ENCODE results near the gene LSMEM2. TPM values are rescaled to one million over a fixed set of nuclear protein-coding genes. Genes with fewer than 3 reads are reported as not detected.

Gene LSMEM2
- total RNA-seq, 1 donor = not detected

DNA sequence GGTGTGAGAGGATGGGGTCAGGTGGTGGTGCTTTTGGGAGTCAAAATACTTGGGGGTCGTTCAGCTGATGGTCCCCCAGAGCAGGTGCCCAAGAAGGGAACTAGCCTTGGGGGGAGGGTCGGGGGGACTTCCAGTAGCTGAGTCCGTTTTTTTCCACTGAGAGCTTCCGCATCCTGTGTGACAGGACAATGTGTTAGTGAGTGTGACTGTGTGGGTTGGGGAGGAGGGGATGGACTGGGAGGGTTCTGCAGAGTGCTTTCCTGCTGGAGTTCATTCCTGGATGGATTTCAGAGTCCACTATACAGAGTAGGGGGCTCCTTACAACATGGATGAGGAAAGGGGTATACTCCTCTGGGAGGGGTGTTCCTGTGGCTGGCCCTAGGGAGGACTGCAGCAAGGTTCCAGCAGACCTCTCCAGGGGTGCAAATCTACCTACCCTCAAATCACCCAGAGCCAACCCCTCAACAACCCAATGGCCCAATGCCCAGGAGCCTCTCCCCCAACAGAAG lies 44.3 kb downstream of the LSMEM2 start:
- TF ChIP-seq, protein P1, sequence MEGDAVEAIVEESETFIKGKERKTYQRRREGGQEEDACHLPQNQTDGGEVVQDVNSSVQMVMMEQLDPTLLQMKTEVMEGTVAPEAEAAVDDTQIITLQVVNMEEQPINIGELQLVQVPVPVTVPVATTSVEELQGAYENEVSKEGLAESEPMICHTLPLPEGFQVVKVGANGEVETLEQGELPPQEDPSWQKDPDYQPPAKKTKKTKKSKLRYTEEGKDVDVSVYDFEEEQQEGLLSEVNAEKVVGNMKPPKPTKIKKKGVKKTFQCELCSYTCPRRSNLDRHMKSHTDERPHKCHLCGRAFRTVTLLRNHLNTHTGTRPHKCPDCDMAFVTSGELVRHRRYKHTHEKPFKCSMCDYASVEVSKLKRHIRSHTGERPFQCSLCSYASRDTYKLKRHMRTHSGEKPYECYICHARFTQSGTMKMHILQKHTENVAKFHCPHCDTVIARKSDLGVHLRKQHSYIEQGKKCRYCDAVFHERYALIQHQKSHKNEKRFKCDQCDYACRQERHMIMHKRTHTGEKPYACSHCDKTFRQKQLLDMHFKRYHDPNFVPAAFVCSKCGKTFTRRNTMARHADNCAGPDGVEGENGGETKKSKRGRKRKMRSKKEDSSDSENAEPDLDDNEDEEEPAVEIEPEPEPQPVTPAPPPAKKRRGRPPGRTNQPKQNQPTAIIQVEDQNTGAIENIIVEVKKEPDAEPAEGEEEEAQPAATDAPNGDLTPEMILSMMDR (IDR thresholded peaks at IDR 0.05; ENCODE audit: insufficient read depth, low read length) = no peak
- DNase-seq (ENCODE audit: low read depth) = no peak
- no peak overlapping the region for H3K4me3 ChIP-seq (ENCODE audit: low read depth, low read length)

DNA sequence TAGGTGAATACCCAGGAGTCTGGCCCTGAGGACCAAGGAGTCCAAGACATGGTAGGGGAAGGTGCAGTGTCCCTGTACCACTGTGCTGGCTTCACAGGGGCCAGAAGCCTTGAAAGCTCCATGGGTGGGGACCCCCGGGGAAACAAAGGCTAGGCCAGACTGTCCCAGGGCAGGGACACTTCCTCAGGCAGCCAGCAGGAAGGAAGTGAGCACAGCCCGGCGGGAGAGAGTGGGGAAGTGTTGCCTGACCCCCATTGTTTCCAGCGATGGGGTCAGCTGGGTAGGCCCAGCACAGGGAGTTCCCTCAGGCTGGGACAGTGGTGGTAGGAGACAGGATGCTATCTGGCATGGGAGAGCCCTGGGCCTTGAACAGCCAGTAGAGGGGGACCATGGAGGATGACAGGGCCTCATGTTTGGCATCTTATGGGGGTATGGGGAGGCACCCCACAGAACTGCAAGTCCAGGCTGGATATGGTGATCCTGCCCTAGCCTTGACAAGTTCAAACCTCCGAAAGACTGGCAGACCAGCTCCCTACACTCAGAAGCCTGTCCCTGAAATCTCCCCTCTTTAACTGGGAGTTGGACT lies 44.8 kb downstream of the LSMEM2 start:
- TF ChIP-seq, protein P1 (IDR thresholded peaks at IDR 0.05; ENCODE audit: insufficient read depth, low read length) = no peak
- no peak for DNase-seq (ENCODE audit: low read depth)
- H3K4me3 ChIP-seq (ENCODE audit: low read depth, low read length) = no peak overlapping the region

DNA sequence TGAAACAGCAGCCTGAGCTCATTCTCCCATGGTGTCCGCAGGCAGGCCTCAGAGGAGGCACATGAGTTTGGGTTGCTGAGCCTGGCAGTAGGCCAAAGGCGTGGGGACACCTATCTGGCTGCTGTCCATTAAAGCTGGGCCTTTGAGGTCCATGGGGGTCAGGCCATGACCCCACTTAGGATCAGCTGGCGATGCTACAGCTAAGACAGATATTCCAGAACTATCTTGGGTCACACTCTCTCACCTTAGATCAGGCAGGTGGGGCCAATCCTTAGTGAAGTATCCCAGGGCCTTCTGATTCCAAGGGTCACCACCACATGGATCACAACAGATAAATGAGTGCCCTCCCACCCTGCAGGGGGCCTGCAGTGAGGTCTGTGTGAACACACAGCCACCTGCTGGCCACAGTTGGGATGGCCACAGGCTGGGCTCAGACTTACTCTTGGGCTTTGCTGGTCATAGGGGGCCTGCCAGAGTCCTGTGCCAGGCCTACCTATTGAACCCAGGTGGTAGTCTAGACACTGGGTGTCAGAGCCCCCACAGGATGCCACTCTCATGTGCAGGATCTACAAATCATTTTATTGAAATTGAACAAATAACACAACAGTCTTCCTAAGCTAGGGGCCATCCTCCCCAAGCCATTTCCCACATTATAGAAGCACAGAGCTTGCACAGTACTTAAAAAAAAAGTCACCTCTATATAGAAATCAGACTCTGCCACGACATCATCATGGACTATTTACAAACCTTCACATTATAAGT lies 45.6 kb downstream of the LSMEM2 start:
- no peak overlapping the region for H3K4me3 ChIP-seq (ENCODE audit: low read depth, low read length)
- DNase-seq (ENCODE audit: low read depth) = peak; percentile 64
- TF ChIP-seq, protein P1 (IDR thresholded peaks at IDR 0.05; ENCODE audit: insufficient read depth, low read length) = peak; percentile 87

DNA sequence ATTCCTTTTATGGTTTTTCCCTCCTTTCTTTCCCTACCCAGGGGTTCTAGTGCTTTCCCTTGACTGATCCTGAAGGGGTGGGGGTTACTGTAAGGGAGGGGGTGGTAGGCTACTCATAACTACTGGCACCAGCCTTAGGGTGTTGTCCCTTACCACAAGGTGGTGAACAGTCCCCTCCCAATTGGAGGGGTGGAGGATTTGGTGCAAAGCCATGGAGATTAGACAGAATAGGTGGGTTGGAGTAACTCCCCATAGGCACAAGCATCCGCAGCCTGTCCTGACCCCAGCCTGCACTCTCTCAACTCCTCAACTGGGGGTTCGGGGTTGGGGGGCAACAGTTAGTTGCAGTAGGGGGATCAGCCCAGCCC lies 46.2 kb downstream of the LSMEM2 start:
- TF ChIP-seq, protein P1 (IDR thresholded peaks at IDR 0.05; ENCODE audit: insufficient read depth, low read length) = no peak
- H3K4me3 ChIP-seq (ENCODE audit: low read depth, low read length) = no peak overlapping the region
- DNase-seq (ENCODE audit: low read depth) = no peak

DNA sequence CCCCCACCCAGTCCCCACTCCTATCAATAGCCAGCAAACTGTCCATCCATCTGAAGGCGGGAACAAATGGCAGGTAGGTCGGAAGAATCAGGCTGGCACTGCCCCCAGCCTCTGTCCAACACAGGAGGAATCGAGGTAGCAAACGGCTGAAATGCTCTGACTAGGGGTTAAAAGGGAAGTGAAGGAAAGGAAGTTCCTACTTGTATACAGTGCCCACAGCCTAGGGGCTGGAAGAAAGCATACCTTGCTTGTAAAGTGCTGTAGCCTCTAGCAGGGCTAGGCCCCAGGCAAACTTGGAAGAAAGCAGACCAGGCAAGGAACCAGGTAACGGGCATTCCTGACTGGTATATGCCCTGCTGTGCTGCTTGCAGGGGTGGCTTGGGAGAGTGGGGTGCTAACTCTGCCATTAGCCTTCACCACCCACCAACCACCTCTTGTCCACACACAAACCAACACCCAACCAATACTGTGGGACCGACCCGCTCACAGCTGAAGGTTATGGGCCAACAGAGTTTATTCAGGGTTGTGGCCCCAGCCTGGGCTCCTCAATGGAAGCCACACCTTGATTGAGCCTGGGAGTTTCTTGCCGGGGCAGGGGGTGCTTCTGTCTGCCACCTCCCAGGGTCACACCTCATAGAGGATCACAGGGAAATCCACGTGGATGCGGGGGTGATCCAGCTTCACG lies 46.8 kb downstream of the LSMEM2 start:
- TF ChIP-seq, protein P1 (IDR thresholded peaks at IDR 0.05; ENCODE audit: insufficient read depth, low read length) = no peak
- DNase-seq (ENCODE audit: low read depth) = no peak
- H3K4me3 ChIP-seq (ENCODE audit: low read depth, low read length) = no peak overlapping the region

DNA sequence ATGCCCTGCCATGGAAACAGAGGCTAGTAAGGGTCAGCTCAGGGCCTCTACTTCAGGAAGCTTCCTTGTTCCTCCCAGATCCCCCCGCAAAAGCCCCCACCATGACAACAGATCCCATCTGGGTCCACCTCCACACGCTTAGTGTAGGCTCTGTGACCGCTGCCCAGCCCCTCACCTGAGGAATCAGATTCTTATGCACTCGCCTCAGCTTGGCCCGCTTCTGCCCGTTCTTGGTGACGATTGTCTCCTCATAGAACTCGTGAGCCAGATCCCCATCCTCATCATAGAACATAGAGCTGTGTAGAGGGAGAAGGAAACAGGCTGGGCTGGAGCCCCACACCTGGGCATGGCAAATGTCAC lies 47.3 kb downstream of the LSMEM2 start:
- no peak for DNase-seq (ENCODE audit: low read depth)
- H3K4me3 ChIP-seq (ENCODE audit: low read depth, low read length) = no peak overlapping the region
- TF ChIP-seq, protein P1 (IDR thresholded peaks at IDR 0.05; ENCODE audit: insufficient read depth, low read length) = no peak

Measured in fibroblast of the aortic adventitia (primary cell).